WTC11 (cell line): Measurements from ENCODE around the gene TUBGCP4. TPM values are rescaled to one million over a fixed set of nuclear protein-coding genes. Genes with fewer than 3 reads are reported as not detected.

Experiments used
- ATAC-seq: fragments of 200-7000 bp; cut with Tn5 transposase; 2 replicates; pipeline ENCODE4 v1.10.0; 2021; ENCODE audit warnings: mild to moderate bottlenecking, moderate library complexity
- CTCF ChIA-PET: fragments of 300-600 bp; sonication (Branson Sonifier 250); formaldehyde crosslinking; loops from one replicate; lab custom pipeline; 2021; ENCODE audit warnings: antibody characterized with exemption; lab: Charles Lee
- POLR2A ChIA-PET: fragments of 350-600 bp; sonication (Branson Sonifier 250); formaldehyde crosslinking; loops from one replicate; lab custom pipeline; 2021; ENCODE audit warnings: antibody characterized with exemption; lab: Charles Lee
- DNase-seq: peaks from one replicate; pipeline ENCODE4 v3.0.0; 2021; ENCODE audit warnings: low spot score
- H3K27ac Mint-ChIP-seq: 2 replicates; pipeline ENCODE4 v1.8.0; 2021; ENCODE audit warnings: mixed read lengths
- H3K27me3 Mint-ChIP-seq: 2 replicates; pipeline ENCODE4 v1.8.0; 2021; ENCODE audit warnings: low read depth, mild to moderate bottlenecking, moderate library complexity, mixed read lengths
- H3K36me3 Mint-ChIP-seq: 2 replicates; pipeline ENCODE4 v1.8.0; 2021; ENCODE audit warnings: mixed read lengths
- H3K4me1 Mint-ChIP-seq: 2 replicates; pipeline ENCODE4 v1.8.0; 2022; ENCODE audit warnings: mixed read lengths
- H3K4me3 Mint-ChIP-seq: 2 replicates; pipeline ENCODE4 v1.8.0; 2021; ENCODE audit warnings: mild to moderate bottlenecking, moderate library complexity, mixed read lengths
- H3K9me3 Mint-ChIP-seq: 2 replicates; pipeline ENCODE4 v1.8.0; 2021; ENCODE audit warnings: mixed read lengths
- CBFB ChIP-seq: sonication (generic); formaldehyde crosslinking; IDR thresholded peaks from 2 replicates; pipeline ENCODE4 v1.8.1; 2022; ENCODE audit warnings: mild to moderate bottlenecking, low read depth, missing genetic modification reagents
- ELF4 ChIP-seq: sonication (generic); formaldehyde crosslinking; IDR thresholded peaks from 2 replicates; pipeline ENCODE4 v1.8.1; 2022; ENCODE audit warnings: low read depth, mild to moderate bottlenecking, moderate library complexity, missing genetic modification reagents
- ESRRA ChIP-seq: sonication (generic); formaldehyde crosslinking; IDR thresholded peaks from 2 replicates; pipeline ENCODE4 v1.8.1; 2022; ENCODE audit warnings: mild to moderate bottlenecking, missing genetic modification reagents, borderline replicate concordance
- FOXJ3 ChIP-seq: sonication (generic); formaldehyde crosslinking; IDR thresholded peaks from 2 replicates; pipeline ENCODE4 v1.9.0; 2021; ENCODE audit warnings: missing genetic modification reagents, mild to moderate bottlenecking, borderline replicate concordance
- JAZF1 ChIP-seq: fragments of 250-450 bp; sonication (Bioruptor Pico); IDR thresholded peaks from 2 replicates; pipeline ENCODE4 v1.9.0; 2021; ENCODE audit warnings: moderate library complexity, mild to moderate bottlenecking, inconsistent platforms
- RELA ChIP-seq: sonication (generic); formaldehyde crosslinking; IDR thresholded peaks from 2 replicates; pipeline ENCODE4 v1.8.1; 2022; ENCODE audit warnings: missing genetic modification reagents, mild to moderate bottlenecking, borderline replicate concordance
- ZNF263 ChIP-seq: sonication (generic); formaldehyde crosslinking; IDR thresholded peaks from 2 replicates; pipeline ENCODE4 v1.8.1; 2022; ENCODE audit warnings: low read depth, mild to moderate bottlenecking, moderate library complexity, missing genetic modification reagents
- ZNF396 ChIP-seq: fragments of 250-450 bp; sonication (Bioruptor Pico); IDR thresholded peaks from 2 replicates; pipeline ENCODE4 v1.8.0; 2021; ENCODE audit warnings: mild to moderate bottlenecking, moderate library complexity, borderline replicate concordance
- total RNA-seq: library from RNA; stranded (reverse); gene quantifications from 3 replicates; pipeline ENCODE4 v1.2.3, GENCODE V29; 2021
- TF ChIP-seq, protein P1 (sequence below): fragments of 250-450 bp; sonication (Bioruptor Pico); conservative IDR thresholded peaks from 2 replicates; pipeline ENCODE4 v1.9.0; 2021; ENCODE audit warnings: mild to moderate bottlenecking
- TF ChIP-seq, protein P2 (sequence below): fragments of 250-450 bp; sonication (Bioruptor Pico); IDR thresholded peaks from 2 replicates; pipeline ENCODE4 v2.1.2; 2022; ENCODE audit warnings: mild to moderate bottlenecking, moderate library complexity
- TF ChIP-seq, protein P3 (sequence below): sonication (generic); formaldehyde crosslinking; IDR thresholded peaks from 2 replicates; pipeline ENCODE4 v1.8.1; 2023; ENCODE audit warnings: mild to moderate bottlenecking, missing genetic modification reagents, moderate library complexity
- TF ChIP-seq, protein P4 (sequence below): fragments of 250-450 bp; sonication (Bioruptor Pico); IDR thresholded peaks from 2 replicates; pipeline ENCODE4 v1.8.0; 2021; ENCODE audit warnings: mild to moderate bottlenecking
- TF ChIP-seq, protein P5 (sequence below): sonication (generic); formaldehyde crosslinking; IDR thresholded peaks from 2 replicates; pipeline ENCODE4 v1.8.1; 2022; ENCODE audit warnings: mild to moderate bottlenecking, missing genetic modification reagents, moderate library complexity, borderline replicate concordance
- TF ChIP-seq, protein P6 (sequence below): fragments of 250-450 bp; sonication (Bioruptor Pico); IDR thresholded peaks from 2 replicates; pipeline ENCODE4 v1.9.0; 2021; ENCODE audit warnings: mild to moderate bottlenecking, borderline replicate concordance

TUBGCP4 gene
- total RNA-seq, 1 experiment from 2014 or later, result 22.5 TPM

DNA sequence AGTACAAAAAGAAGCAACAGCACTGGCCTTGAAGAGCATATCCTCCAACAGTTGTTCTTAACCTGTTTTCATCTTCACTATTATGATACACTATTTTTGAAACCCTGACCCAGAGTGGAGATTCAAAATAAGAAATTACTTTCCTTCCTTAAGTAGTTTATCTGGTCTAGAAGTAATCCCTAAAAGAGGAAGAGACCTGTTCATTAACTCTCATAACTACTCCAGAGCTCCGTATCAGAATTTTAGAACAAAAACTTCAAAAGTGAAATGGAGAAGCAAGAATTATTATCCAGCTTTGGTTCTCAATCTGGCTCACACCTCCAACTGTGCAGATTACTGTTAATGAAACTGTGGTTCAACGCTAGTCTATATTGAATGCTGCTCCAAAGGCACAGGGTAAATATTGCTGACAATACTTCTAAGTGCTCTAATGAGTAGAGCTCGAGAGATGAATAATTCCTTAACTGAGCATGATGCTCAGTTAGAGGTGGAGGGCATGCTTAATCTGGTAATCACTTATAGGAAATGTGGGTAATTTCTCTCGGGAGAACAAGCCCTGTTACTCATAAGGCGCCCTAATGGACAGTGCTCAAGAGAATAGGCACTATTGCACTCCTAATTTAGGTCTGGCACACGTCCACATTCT is 45.7 kb upstream of the TUBGCP4 start:
- Mint-ChIP-seq H3K9me3 (no peaks in the 10 kb centered on the region), H3K27me3 (peaks cover 32% of the 10 kb centered on the region), H3K36me3 (no peaks in the 10 kb centered on the region), H3K4me1 (peaks cover 9% of the 10 kb centered on the region), H3K27ac (no peak overlapping the region), H3K4me3 (no peak overlapping the region)
- ChIA-PET CTCF (interaction anchor here (0.9 kb wide), 1 partner anchor 40 kb away, joined by 5 read pairs; no protein-coding TSS in a partner anchor), POLR2A (interaction anchor here (0.7 kb wide), 1 partner anchor 145 kb away, joined by 3 read pairs; no protein-coding TSS in a partner anchor)
- TF ChIP-seq, protein P1, sequence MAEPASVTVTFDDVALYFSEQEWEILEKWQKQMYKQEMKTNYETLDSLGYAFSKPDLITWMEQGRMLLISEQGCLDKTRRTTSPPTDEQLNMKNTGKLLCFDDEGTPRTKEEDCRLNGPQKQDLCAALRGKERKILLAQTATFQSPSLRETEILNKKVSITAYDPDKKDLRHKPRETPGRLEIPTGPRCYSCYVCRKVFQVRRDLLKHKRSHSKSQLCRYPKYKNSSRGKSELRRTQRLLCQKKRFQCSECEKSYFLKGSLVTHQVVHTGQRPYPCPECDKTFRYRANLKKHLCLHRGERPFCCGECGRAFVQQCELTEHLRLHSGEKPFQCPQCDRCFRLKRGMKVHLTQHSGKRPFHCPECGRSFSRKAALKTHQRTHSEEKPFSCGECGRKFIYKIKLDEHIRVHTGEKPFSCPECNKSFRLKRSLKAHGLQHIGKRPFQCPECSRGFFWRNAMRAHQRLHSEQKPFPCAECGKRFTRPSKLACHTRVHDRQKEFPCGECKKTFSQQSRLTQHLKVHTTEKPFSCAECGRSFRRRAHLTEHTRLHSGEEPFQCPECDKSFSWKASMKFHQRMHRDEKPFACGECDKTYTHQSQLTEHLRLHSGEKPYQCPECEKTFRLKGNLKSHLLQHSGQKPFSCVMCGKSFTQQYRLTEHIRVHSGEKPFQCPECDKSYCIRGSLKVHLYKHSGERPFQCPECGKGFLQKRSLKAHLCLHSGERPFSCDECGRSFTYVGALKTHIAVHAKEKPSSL (CRISPR knock-in tag), result no peak
- TF ChIP-seq, protein P2, sequence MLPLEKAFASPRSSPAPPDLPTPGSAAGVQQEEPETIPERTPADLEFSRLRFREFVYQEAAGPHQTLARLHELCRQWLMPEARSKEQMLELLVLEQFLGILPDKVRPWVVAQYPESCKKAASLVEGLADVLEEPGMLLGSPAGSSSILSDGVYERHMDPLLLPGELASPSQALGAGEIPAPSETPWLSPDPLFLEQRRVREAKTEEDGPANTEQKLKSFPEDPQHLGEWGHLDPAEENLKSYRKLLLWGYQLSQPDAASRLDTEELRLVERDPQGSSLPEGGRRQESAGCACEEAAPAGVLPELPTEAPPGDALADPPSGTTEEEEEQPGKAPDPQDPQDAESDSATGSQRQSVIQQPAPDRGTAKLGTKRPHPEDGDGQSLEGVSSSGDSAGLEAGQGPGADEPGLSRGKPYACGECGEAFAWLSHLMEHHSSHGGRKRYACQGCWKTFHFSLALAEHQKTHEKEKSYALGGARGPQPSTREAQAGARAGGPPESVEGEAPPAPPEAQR (CRISPR knock-in tag), result no peak
- TF ChIP-seq ELF4 (CRISPR knock-in tag) (no peak), FOXJ3 (CRISPR knock-in tag) (no peak), JAZF1 (no peak), CBFB (CRISPR knock-in tag) (no peak), ESRRA (no peak), ZNF396 (no peak), RELA (CRISPR knock-in tag) (no peak)
- TF ChIP-seq, protein P3, sequence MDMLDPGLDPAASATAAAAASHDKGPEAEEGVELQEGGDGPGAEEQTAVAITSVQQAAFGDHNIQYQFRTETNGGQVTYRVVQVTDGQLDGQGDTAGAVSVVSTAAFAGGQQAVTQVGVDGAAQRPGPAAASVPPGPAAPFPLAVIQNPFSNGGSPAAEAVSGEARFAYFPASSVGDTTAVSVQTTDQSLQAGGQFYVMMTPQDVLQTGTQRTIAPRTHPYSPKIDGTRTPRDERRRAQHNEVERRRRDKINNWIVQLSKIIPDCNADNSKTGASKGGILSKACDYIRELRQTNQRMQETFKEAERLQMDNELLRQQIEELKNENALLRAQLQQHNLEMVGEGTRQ, result no peak
- TF ChIP-seq, protein P4, sequence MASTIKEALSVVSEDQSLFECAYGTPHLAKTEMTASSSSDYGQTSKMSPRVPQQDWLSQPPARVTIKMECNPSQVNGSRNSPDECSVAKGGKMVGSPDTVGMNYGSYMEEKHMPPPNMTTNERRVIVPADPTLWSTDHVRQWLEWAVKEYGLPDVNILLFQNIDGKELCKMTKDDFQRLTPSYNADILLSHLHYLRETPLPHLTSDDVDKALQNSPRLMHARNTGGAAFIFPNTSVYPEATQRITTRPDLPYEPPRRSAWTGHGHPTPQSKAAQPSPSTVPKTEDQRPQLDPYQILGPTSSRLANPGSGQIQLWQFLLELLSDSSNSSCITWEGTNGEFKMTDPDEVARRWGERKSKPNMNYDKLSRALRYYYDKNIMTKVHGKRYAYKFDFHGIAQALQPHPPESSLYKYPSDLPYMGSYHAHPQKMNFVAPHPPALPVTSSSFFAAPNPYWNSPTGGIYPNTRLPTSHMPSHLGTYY (CRISPR knock-in tag), result no peak
- TF ChIP-seq, protein P5, sequence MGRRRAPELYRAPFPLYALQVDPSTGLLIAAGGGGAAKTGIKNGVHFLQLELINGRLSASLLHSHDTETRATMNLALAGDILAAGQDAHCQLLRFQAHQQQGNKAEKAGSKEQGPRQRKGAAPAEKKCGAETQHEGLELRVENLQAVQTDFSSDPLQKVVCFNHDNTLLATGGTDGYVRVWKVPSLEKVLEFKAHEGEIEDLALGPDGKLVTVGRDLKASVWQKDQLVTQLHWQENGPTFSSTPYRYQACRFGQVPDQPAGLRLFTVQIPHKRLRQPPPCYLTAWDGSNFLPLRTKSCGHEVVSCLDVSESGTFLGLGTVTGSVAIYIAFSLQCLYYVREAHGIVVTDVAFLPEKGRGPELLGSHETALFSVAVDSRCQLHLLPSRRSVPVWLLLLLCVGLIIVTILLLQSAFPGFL (CRISPR knock-in tag), result no peak
- ATAC-seq (no peak), DNase-seq (no peak)

DNA sequence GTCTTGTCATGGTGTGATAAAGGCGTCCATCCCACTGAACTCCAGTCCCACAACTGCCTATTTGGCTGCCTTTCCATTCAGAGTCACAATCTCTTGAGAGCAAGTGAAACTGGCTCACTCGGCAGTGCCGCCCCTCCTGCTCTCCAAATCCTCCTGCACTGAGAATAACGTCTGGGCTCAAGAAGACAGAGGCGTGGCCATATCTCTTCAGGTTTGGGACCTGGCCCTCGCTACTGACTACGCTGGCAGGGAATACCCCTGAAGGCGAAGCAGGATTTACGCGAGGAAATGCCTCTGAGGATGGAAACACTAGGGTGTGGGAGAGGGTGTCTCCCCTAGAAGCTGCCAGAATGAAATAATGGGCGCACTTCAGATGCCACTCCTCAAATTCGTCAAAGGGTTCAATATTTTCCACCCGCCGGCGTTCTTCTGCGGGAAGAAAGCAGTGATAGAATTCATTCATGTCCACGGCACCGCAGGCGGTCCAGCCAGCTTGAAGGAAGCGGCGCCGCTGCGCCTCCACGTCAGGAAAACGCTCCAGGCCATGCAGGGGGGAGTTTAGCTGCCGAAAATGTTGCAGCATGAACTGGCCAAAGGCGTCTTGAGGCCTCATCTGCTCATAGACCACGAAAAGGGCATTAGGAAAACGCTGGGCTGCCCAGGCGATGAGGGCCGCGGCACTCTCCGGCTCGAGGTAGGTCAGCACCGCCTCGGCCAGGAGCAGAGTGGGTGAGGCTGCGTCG is 41.5 kb upstream of the TUBGCP4 start:
- ATAC-seq (no peak), DNase-seq (peak; percentile 47)
- peaks cover 5% of the 10 kb centered on the region; the same call in 1 of the 2 replicates for H3K36me3 Mint-ChIP-seq
- POLR2A ChIA-PET, result no interaction called here
- CTCF ChIA-PET, result interaction anchor here (1.4 kb wide), 1 partner anchor 47 kb away, joined by 4 read pairs; no protein-coding TSS in a partner anchor
- 0 out of 2 replicates have a peak, but pooled peaks have one; percentile 27 for TF ChIP-seq ZNF263 (CRISPR knock-in tag)
- no peak for TF ChIP-seq RELA (CRISPR knock-in tag)
- TF ChIP-seq, protein P6, sequence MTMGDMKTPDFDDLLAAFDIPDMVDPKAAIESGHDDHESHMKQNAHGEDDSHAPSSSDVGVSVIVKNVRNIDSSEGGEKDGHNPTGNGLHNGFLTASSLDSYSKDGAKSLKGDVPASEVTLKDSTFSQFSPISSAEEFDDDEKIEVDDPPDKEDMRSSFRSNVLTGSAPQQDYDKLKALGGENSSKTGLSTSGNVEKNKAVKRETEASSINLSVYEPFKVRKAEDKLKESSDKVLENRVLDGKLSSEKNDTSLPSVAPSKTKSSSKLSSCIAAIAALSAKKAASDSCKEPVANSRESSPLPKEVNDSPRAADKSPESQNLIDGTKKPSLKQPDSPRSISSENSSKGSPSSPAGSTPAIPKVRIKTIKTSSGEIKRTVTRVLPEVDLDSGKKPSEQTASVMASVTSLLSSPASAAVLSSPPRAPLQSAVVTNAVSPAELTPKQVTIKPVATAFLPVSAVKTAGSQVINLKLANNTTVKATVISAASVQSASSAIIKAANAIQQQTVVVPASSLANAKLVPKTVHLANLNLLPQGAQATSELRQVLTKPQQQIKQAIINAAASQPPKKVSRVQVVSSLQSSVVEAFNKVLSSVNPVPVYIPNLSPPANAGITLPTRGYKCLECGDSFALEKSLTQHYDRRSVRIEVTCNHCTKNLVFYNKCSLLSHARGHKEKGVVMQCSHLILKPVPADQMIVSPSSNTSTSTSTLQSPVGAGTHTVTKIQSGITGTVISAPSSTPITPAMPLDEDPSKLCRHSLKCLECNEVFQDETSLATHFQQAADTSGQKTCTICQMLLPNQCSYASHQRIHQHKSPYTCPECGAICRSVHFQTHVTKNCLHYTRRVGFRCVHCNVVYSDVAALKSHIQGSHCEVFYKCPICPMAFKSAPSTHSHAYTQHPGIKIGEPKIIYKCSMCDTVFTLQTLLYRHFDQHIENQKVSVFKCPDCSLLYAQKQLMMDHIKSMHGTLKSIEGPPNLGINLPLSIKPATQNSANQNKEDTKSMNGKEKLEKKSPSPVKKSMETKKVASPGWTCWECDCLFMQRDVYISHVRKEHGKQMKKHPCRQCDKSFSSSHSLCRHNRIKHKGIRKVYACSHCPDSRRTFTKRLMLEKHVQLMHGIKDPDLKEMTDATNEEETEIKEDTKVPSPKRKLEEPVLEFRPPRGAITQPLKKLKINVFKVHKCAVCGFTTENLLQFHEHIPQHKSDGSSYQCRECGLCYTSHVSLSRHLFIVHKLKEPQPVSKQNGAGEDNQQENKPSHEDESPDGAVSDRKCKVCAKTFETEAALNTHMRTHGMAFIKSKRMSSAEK, result no peak
- TF ChIP-seq, all 79 proteins: peak for 1
- Mint-ChIP-seq H3K9me3 (no peaks in the 10 kb centered on the region), H3K4me3 (peak overlapping the region; percentile 90), H3K27ac (peak overlapping the region; percentile 79), H3K4me1 (peaks cover 20% of the 10 kb centered on the region), H3K27me3 (peaks cover 13% of the 10 kb centered on the region)
